ENCODE results near the gene SLC13A2.

The SLC13A2 gene

GRCh38 chr17:28536532-28537218 lies 63.2 kb downstream of the SLC13A2 start:
- DNase-seq (ENCODE audit: low read depth): no peak

GRCh38 chr17:28537219-28537610 lies 63.8 kb downstream of the SLC13A2 start:
- no peak for DNase-seq (ENCODE audit: low read depth)

GRCh38 chr17:28538296-28538895 lies 65.0 kb downstream of the SLC13A2 start:
- DNase-seq (ENCODE audit: low read depth): no peak

GRCh38 chr17:28540231-28540630 lies 66.8 kb downstream of the SLC13A2 start:
- DNase-seq (ENCODE audit: low read depth): no peak

- no peak for DNase-seq (ENCODE audit: low read depth)
Measured at GRCh38 chr17:28541439-28541838, 68.0 kb downstream of the SLC13A2 start.

- no peak for DNase-seq (ENCODE audit: low read depth)
Measured at GRCh38 chr17:28544402-28545140, 71.1 kb downstream of the SLC13A2 start.

GRCh38 chr17:28545141-28545503 lies 71.7 kb downstream of the SLC13A2 start:
- DNase-seq (ENCODE audit: low read depth): no peak

GRCh38 chr17:28545787-28546415 lies 72.5 kb downstream of the SLC13A2 start:
- DNase-seq (ENCODE audit: low read depth): no peak

GRCh38 chr17:28547096-28547622 lies 73.7 kb downstream of the SLC13A2 start:
- no peak for DNase-seq (ENCODE audit: low read depth)
